PFSK-1 (cell line): Measurements from ENCODE around the gene UGGT2.

Source experiments
- POLR2AphosphoS5 ChIP-seq: IDR thresholded peaks from 2 replicates; pipeline ENCODE4 v1.6.1; 2012; ENCODE audit warnings: low read depth, mild to moderate bottlenecking, control low read depth, low read length, moderate library complexity
- SIN3A ChIP-seq: IDR thresholded peaks from 2 replicates; pipeline ENCODE4 v1.6.1; 2012; ENCODE audit warnings: mild to moderate bottlenecking, low read length, moderate library complexity, borderline replicate concordance; ENCODE audit not compliant: insufficient read depth
- TAF1 ChIP-seq: IDR thresholded peaks from 2 replicates; pipeline ENCODE4 v1.6.1; 2012; ENCODE audit warnings: low read length, control low read depth, borderline replicate concordance; ENCODE audit not compliant: insufficient read depth
- TF ChIP-seq, protein P1 (sequence below), 2 experiments: IDR thresholded peaks; 2 replicates each; pipeline versions ENCODE4 v1.6.1 to v1.8.0; 2011 to 2012; ENCODE audit warnings: low read depth in 2 of 2, low read length in 2 of 2, control low read depth in 1 of 2, inconsistent platforms in 1 of 2, mild to moderate bottlenecking in 1 of 2, moderate library complexity in 1 of 2; ENCODE audit not compliant: insufficient read depth in 1 of 2

DNA sequence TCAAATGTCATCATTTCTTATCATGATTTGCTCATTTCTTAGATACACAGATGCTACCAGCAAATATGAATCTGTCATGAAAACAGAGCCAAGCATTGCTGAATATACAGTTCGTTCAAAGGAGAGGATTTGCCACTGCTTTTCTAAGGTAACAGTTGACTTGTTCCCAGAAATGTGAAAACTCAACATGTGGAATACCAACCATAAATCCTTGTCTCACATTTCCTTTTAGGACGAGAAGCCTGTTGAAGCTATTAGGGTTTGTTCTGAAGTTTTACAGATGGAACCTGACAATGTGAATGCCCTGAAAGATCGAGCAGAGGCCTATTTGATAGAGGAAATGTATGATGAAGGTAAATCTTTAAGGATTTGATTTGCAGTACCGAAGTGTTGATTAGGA is 289.6 kb downstream of the UGGT2 start:
- TF ChIP-seq POLR2AphosphoS5 (no peak), TAF1 (no peak), SIN3A (no peak)
- TF ChIP-seq, protein P1, sequence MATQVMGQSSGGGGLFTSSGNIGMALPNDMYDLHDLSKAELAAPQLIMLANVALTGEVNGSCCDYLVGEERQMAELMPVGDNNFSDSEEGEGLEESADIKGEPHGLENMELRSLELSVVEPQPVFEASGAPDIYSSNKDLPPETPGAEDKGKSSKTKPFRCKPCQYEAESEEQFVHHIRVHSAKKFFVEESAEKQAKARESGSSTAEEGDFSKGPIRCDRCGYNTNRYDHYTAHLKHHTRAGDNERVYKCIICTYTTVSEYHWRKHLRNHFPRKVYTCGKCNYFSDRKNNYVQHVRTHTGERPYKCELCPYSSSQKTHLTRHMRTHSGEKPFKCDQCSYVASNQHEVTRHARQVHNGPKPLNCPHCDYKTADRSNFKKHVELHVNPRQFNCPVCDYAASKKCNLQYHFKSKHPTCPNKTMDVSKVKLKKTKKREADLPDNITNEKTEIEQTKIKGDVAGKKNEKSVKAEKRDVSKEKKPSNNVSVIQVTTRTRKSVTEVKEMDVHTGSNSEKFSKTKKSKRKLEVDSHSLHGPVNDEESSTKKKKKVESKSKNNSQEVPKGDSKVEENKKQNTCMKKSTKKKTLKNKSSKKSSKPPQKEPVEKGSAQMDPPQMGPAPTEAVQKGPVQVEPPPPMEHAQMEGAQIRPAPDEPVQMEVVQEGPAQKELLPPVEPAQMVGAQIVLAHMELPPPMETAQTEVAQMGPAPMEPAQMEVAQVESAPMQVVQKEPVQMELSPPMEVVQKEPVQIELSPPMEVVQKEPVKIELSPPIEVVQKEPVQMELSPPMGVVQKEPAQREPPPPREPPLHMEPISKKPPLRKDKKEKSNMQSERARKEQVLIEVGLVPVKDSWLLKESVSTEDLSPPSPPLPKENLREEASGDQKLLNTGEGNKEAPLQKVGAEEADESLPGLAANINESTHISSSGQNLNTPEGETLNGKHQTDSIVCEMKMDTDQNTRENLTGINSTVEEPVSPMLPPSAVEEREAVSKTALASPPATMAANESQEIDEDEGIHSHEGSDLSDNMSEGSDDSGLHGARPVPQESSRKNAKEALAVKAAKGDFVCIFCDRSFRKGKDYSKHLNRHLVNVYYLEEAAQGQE (IDR thresholded peaks at IDR 0.05; ENCODE audit: insufficient read depth in 1 of 2, low read depth in 2 of 2, low read length in 2 of 2): no peak
